ENCODE data around the gene B4GAT1.
"Not testable (repeated sequence)": the region's sequence is repeated elsewhere in the genome, so short reads cannot be mapped to it uniquely, and the experiment has no call there.

Gene B4GAT1

DNA sequence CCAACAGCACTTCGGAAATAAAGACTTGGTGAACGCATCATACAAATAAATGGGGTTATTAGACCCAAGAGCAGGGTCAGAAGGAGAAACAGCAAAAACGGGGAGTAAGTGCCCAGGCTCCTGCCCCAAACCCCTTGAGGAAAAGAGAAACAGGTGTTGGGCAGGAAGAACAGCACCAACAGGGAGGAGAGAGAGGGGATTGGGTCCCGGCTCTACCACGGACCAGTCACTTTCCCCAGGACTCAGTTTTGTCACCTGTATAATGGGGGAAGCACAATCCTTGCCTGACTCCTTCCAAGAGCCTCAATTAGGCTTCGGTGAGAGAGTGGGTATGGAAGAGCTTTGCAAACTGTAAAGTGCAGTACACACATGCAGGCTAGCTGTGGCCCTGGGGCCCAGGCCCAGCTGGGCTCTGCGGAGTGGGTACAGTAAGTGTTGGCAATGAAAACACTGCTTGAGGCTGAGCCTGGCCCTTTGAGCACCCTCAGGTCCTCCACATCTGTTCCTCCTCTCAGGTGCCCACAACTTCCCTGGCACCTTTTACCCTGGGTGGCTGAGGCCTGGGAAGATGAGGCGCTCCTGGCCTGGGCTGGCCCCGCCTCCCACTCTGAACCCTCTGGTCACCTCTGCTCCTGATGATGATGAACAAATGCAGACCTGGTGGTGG, 15.2 kb upstream of the B4GAT1 start:
- DNase-seq: no peak

- no peak for DNase-seq
Observed at GRCh38 chr11:66361502-66361941, 14.1 kb upstream of the B4GAT1 start.

- DNase-seq: no peak
Observed at GRCh38 chr11:66360406-66361073, 13.1 kb upstream of the B4GAT1 start.

- DNase-seq: no peak
Observed at GRCh38 chr11:66359662-66360087, 12.2 kb upstream of the B4GAT1 start.

DNA sequence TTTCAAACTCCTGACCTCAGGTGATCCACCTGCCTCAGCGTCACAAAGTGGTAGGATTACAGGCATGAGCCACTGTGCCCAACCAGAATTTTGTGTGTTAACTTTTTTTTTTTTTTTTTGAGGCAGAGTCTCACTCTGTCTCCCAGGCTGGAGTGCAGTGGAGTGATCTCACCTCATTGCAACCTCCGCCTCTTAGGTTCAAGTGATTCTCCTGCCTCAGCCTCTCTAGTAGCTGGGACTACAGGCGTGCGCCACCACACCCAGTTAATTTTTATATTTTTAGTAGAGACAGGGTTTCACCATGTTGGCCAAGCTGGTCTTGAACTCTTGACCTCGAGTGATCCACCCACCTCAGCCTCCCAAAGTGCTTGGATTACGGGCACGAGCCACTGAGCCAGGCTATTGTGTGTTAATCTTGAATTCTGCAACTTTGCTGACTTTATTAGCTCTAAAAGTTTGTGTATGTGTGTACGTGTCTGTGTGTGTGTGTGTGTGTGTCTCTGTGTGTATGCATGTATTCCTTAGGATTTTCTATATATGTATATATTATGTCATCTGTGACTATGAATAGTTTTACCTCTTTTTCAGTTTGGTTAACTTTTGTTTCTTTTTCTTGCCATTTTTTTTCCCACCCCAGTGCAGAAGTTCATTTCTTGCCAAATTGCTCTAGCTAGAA, 3.3 kb upstream of the B4GAT1 start:
- DNase-seq: not testable (repeated sequence)

GRCh38 chr11:66349084-66349386, 1.6 kb upstream of the B4GAT1 start:
- no peak for DNase-seq

DNA sequence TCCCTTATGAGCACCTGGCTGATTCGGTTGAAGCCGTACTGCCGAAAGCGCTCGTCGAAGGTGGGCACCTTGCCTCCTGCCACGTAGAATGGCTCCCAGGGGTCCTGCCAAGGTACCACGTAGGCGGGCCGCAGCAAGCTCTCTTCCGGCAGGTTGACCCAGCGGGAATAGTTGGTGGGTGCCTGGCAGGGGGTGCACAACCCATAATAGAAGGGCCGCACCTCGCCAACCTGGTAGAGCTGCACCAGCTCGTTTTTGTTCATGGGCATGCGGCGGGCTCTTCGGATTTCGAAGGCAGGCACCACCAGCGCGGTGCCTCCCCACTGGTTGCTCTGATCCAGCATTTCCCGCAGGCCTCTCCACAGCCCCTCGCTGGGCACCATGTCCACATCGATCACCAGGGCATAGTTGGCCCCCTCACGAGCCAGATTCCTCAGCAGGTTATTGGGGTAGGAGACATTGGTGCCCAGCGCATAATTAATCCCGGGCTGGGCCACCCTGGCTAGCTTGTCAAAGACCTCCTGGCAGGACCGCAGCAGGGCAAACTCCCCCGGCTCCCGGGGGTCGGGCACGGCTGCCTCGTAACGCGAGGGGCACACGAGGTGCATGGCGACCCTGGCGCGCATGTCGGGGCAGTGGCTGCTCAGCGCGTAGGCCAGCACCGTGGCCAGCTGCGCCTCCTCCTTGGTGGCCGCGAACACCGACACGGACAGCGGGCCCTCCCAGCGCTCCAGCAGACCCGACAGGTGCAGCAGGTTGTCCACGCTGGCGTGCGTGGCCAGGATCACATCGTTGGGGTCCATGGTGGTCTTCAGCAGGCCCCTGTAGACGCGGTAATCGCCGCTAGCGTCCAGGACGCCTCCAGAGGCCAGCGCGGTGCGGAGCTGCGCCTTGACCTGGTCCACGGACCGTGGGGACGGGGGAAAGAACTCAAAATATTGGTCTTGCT, 679 bp downstream of the B4GAT1 start:
- DNase-seq: no peak

DNA sequence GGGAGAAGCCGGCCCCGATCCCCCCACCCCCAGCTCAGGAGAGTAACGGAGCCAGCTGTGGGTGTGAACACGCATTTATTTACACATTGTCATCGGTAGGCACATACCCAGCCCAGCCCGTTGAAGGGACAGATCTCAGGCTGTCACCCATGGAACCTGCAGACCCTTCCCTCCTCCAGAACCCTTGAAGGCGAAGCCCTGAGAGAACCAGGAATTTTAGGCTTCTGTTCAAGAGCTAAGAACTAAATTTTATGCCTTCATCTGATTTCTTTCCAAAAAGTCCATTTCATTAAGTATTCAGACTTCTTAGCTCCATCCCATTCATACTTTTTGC, 2.1 kb downstream of the B4GAT1 start:
- no peak for DNase-seq

DNA sequence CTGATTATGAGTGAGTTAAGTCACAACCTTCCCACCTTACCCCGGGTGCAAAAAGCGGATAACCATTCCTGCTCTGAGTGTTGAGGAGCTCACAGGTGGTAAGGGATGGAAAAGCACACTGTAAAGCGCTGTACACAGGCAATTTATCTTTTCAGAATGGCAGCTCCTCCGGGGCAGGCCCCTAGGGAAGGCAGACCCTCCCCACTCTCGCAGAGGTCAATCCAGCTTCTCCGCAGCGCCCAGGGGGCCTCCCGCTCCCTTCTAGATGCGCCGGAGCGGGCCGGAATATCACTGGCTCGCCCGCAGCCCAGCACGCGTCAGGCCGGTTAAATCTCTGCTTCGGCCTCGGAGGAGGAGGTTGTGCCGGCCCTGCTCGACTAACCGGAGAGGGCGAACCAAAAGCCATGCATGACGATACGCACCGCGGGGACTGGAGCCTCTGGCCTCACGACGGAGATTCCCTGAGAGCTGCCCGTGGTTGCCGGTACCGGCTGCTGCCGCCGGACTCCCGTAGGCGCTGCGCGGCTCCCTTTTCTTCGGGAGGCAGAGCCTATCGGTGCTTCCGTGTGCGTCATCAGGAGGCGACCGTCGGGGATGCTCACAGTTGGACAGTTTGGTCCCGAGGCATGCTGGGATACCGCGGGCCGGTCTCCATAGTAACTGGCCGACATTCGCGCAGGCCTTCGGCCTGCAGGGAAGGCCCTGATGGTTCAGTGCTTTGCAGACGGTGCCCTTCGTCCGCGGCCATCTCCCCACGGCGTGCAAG, 2.7 kb downstream of the B4GAT1 start, which contains the start of gene BRMS1:
Gene BRMS1 (minus strand): TSS at position 555 of the 766 bp plus-strand sequence. CDS start 2,870 bp downstream, outside the sequence.
- peak; percentile 96 for DNase-seq

DNA sequence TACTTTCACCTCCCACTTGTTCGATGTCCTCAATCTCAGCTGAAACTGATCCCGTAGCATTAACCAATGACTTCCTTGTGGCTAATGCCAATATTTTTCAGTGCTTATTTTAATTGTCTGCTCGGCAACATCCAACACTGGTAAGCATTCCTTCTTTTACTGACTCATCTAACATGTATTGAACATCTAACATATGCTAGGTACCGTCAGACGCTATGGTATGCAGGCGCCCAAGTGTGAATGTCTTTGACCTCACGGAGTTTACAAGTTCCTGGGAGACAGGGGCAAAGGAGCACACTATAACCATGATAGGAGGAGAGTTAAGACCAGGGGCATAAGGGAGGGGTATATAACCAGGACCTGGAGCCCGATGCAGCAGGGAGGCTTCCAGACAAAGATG, 4.3 kb downstream of the B4GAT1 start:
- DNase-seq: no peak

GRCh38 chr11:66341502-66342126, 5.8 kb downstream of the B4GAT1 start:
- DNase-seq: no peak

DNA sequence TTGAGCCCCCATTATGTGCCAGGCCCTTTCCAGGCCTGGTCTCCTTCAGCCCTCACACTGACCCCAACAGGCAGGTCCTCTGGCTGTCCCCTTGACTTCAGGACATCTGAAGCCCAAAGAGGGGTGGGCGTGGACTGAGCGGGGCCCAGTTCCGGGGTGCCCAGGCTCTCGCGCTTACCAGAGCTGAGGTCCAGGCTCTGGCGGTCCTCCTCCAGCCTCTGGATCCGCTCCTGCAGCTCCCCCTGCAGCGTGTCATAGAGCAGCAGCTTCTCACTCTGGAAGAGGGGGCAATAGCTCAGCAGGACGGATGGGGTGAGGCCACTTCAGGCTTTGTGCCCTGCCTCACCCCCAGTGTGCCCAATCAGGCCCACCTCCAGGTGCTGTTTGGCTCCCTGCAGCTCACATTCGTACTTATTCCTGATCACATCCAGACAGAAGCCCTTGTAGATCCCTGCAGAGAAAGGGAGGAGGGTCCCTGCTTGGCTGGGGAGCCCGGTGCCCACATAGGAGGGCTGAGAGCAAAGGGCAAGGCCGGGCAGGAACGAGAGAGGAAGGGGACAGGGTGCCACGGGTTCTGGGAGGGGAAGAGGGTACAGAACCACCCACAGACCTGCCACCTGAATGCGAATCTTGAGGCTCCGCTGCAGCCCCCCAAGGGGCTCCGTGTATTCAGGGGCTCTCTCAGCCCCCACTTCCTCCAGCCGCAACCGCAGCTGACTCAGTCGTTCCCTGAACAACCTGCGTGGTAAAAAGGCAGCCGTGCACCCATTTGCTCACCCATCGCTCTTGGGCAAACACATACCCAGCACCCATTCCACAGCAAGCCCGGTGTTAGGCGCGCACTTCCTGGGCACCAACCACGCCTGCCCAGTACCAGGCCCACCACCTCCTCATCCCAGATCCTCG, 6.6 kb downstream of the B4GAT1 start:
- no peak for DNase-seq

DNA sequence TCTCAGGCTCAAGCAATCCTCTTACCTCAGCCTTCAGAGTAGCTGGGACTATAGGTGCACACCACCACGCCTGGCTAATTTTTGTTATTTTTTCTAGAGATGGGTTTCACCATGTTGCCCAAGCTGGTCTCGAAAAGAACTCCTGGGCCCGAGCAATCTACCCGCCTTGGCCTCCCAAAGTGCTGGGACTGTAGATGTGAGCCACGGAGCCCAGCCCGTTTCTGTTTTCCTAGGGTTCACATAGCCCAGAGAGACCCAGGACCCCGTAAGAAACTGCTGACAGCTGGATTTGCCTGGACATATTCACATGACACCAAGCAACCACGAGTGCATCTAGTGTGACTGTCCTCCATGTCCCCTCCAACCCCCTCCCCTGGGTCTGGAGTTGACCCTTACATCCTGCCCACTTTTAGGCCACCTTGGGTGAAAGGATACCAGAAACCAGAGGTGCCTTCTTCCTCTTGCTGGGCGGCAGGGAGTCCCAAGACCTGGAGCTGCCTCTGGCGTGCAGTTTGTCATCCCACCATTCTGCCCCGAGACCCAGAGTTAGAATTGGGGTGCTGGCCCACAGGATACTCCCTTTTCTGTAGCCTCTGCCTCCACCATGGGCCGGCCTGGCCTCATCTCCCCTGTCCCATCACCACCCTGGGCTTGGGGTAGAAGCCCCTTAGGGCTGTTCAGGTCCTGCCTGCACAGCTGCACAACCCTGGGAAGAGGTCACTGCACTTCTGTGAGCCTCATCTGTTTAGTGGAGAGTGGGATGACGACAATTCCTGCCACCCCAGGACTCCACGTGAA, 7.5 kb downstream of the B4GAT1 start:
- DNase-seq: no peak

DNA sequence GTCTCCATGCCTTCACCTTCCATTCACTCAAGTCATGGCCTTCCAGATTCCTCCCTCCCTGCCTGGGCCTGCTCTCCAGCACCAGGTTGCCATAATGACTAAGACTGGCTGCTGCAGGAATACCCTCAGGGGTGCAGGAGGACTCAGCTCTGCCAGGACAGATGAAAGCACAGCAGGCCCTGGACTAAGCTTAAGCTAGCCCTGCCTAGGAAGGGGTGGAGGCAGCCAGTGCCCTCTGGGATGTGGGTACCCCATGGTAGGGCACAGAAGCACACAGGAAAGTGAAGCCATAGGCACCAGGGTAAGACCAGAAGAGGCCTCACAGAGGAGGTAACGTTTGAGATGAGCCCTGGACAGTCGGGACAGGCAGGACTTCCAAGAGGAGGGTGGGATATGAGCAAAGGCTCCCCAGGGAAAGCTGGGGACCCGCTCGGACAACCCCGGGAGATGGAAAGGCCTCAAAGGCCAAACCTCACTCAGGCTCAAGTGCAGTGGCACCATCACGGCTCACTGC, 8.2 kb downstream of the B4GAT1 start:
- DNase-seq: no peak

DNA sequence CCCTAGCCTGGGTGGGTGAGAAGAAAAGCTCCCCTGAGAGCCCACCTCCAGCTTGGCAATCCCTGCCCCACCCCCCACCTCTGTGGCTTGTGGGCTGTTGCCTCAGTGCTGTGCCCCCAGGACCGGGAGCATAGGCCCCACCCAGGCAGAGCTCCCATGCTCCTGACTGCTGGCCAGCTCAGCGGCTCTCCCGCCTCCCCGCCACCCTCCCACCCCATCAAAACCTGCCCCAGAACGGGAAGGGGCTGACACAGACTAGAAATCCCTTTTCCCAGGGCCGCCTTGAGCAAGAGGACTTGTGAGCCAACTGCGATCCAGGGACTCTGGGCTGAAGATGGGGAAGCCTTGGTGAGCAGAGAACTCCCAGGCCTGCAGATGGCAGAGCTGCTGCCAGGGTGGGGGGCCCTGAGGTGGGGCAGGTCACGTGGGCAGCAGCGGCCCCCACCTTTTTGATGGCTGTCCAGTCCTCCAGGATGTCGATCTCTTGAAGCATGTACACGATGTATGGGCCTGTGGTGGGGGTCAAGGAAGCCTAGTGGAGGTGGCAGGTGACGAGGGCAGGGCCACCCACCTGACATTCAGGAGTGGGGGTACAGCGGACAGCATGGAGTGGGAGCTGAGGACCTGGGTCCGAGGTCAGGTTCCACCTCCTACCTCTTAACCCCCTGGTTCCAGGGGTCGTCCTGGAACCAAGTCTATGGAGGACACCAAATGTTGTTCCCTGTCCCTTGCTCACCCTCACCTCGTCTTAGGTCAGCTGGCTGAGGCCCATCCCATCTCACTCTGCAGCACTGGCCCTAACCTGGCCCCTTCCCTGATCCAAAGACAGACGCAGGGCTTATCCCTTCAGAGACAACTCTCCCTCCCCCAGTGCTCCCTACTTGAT, 8.9 kb downstream of the B4GAT1 start:
- DNase-seq: no peak

DNA sequence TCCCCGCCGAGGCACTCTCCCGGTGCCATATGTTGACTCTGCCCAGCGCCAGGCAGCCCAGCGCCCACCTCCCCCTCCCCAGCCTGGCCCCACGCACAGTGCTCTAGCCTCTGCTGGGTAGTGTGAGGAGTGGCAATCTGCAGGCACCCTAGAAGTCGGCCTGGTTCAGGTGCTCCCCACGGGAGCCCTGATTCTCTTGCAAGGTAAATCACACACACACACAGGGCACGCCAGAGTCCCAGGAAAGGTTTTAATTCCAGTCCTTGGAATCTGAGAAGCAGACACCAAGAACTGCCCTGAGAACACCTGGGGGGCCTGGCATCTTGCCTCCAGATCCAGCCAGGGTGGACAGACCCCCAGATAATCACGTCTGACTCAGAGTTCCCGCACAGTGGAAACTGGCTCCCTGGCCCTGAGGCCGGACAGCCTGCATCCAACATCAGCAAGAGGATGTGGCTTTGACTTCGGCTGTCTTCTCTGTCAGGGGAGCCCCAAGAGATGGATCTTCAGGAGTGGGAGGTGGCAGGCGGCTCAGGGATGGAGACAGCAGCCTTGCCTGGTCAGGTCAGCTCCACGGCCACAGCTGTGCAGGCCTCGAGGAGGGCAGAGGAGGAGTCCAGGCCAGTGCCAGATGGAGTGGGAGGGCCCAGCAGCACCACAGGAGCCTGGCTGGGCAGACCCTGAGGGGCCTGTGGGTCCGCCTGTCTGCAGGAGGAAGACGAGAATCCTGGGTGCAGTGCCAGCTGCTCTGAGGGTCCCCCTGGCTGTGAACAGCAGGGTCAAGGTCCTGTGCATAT, 10.1 kb downstream of the B4GAT1 start:
- DNase-seq: no peak

DNA sequence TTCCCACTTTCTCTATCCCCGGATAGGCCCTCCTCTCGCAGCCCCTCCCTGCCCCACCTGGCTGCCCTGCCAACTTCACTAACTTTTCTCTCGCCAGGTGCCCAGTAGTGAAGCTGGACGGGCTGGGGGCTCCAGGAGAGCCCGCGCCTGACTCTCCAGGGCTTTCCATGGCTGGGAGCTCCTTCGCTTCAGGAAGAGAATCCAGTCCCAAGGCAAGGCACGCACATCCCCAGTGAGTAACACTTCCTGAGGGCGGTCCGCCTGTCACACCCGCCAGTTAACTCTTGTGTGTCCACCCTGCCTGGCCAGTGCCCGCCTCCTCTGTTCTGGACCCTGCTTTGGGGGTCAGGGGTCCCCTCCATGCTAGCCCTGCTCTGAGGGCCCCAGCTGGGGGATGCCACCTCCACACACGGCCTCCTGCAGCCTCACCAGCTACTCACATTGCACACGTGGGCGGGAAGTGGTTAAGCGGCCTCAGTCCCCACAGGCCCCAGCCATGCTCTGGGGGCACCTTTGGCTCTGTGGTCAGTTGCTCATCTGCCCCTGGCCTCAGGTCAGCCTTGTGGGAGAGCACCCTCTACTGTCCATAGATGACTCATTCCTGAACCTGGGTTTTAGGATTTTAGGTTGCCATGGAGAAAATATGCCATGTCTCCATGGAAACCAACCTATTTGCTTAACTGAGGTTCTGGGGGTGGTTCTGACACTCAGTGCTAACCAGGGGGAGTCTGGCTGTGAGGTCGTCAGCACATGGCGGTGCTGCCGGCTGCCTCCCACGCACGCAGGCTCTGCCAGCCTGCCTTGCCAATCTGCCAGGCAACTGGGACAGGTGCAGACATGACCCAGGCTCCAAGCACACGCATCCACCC, 11.0 kb downstream of the B4GAT1 start, which contains the start of gene RIN1:
Gene RIN1 (minus strand): TSS at position 201 of the 869 bp plus-strand sequence. CDS start 32 bp downstream, at position 169.
- peak; percentile 60 for DNase-seq

Data from stimulated activated naive CD4-positive, alpha-beta T cell treated with Interleukin-2 at 50 U/mL for 16 hours (primary cell).